Measurements from ENCODE around the gene NOTCH3. TPM values are rescaled to one million over a fixed set of nuclear protein-coding genes. Genes with fewer than 3 reads are reported as not detected.

NOTCH3 gene
- total RNA-seq, 4 donors from 2014 or later: 19.9 to 78.7 (median 49.1) TPM

DNA sequence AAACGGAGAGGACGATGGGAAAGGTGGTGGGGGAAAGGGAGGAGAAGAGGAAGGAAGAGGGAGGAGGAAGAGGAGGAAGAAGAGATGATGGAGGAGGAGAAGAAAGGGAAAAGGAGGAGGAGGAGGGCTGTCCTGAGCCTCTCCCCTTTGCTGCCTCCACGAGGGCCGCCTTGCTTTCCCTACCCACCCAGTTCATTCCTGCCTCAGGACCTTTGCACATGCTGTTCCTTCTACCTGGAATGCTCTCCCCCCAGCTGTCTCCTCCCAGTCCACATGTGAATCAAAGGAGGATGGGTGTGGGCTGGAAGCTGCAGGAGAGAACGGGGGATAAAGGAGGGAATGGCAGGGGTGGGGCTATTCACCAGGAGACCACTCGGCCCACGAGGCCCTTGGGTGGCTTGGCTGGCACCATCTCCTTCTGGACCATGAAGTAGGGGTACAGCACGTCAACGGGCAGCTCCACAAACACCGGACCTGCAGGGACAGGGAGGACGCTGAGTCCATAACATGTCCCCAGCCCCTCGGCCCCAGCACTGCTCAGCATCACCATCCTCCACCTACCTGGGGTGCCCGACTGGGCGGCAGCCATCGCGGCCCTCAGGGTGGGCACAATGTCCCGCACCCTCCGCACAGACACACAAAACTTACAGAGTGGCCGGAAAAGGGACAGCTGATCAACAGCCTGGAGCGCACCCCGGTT, 78.3 kb downstream of the NOTCH3 start:
- Histone ChIP-seq H3K36me3 (peaks cover 32 to 60% (median 58%) of the 10 kb centered on the region in 4 donors), H3K9me3 (no peaks in the 10 kb centered on the region), H3K27ac (replicated peaks in 1 of 4) (peak overlapping the region in 1 of 4 donors; percentile 94), H3K4me1 (peaks cover 19 to 30% (median 29%) of the 10 kb centered on the region in 4 donors), H3K27me3 (no peaks in the 10 kb centered on the region), H3K4me3 (no peak overlapping the region)
- intact Hi-C loops (cut with DNase I): no loop called here
- TF ChIP-seq, protein P1, sequence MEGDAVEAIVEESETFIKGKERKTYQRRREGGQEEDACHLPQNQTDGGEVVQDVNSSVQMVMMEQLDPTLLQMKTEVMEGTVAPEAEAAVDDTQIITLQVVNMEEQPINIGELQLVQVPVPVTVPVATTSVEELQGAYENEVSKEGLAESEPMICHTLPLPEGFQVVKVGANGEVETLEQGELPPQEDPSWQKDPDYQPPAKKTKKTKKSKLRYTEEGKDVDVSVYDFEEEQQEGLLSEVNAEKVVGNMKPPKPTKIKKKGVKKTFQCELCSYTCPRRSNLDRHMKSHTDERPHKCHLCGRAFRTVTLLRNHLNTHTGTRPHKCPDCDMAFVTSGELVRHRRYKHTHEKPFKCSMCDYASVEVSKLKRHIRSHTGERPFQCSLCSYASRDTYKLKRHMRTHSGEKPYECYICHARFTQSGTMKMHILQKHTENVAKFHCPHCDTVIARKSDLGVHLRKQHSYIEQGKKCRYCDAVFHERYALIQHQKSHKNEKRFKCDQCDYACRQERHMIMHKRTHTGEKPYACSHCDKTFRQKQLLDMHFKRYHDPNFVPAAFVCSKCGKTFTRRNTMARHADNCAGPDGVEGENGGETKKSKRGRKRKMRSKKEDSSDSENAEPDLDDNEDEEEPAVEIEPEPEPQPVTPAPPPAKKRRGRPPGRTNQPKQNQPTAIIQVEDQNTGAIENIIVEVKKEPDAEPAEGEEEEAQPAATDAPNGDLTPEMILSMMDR (IDR thresholded peaks at IDR 0.05): no peak
- TF ChIP-seq POLR2A (IDR thresholded peaks at IDR 0.05; ENCODE audit: low read depth) (no peak), POLR2AphosphoS5 (IDR thresholded peaks at IDR 0.05) (no peak)
- DNase-seq (ENCODE audit: extremely low spot score): no peak
- 94% methylated on average over 21 of the region's 21 CpGs for WGBS

DNA sequence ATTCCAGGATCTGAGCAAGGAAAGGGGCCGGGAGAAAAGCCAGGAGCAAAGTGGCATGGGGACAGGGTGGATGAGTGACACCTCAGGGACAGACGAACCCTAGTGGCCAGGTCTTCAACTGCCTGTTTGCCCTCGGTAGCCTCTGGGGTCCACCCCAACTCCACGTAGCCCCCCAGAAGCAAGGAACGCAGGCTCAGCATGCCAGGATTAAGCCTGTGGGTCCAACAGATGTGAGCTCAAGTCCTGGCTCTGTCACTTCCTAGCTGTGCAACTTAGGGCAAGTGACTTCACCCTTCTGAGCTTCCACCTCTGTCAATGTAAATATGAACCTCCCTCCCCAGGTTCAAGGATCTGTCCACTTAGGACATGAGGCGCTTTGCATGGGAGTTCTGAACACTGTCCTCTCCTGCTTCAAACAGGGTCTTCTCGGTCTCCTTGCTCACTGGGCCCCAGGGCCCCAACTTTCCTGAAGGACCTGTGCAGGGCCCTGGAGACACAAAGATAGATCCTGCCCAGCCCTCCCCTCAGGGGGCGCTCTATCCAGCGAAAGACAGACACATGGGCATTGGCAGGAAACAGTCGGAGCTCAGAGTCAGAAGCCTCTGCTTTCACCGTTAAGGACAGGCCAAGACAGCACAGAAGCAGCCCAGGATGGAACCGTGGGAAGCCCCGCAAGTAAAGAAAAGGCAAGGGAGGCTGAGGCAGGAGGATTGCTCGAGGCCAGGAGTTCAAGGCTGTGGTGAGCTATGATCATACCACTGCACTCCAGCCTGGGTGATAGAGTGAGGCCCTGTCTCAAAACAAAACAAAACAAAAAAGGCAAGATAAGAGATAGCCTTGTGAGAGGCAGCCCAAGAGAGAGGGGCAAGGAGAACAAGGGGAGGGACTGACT, 80.4 kb downstream of the NOTCH3 start:
- Histone ChIP-seq H3K4me3 (no peak overlapping the region), H3K27me3 (no peaks in the 10 kb centered on the region), H3K9me3 (no peaks in the 10 kb centered on the region), H3K36me3 (peaks cover 50 to 81% (median 79%) of the 10 kb centered on the region in 4 donors), H3K27ac (replicated peaks in 1 of 4) (no peak overlapping the region), H3K4me1 (peaks cover 23 to 32% (median 30%) of the 10 kb centered on the region in 4 donors)
- WGBS: 90% methylated on average over 14 of the region's 14 CpGs
- TF ChIP-seq EP300 (IDR thresholded peaks at IDR 0.05) (no peak), POLR2A (IDR thresholded peaks at IDR 0.05; ENCODE audit: low read depth) (no peak), POLR2AphosphoS5 (IDR thresholded peaks at IDR 0.05) (no peak)
- TF ChIP-seq, protein P1 (IDR thresholded peaks at IDR 0.05): no peak
- DNase-seq (ENCODE audit: extremely low spot score): no peak
- intact Hi-C loops (cut with DNase I): no loop called here

DNA sequence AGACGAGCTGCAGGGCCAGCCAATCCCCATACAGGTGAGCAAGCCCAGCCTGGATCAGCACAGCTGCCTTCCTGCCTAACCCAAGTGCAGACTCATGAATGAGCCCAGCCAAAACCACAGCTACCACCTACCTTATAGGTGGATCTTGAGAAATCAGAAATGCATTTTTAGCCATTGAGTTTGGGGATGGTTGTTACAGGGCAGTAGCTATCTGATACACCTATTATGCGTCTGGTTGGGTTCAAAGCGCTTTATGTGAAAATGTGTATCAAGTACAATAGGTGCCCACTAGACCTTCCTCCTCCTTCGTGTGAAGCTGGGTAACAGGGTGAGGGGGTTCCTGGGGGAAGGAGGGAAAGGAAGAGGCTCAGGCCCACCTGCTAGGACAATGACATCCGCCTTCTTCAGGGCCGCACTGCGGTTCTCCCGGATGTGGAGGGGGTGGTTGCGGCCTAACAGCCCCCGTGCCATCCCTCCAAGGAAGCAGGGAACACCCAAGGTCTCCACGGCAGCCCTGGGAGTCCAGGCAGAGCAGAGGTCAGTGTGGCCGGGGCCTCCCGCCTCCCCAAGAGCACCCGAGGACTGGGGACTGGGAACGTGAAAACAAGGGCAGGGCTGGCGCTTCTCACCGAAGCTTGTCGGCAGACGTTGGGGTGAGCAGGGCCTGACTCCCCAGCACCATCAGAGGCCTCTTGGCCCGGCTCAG, 81.9 kb downstream of the NOTCH3 start:
- intact Hi-C loops (cut with DNase I): no loop called here
- Histone ChIP-seq H3K27me3 (no peaks in the 10 kb centered on the region), H3K27ac (replicated peaks in 1 of 4) (no peak overlapping the region), H3K9me3 (no peaks in the 10 kb centered on the region), H3K36me3 (peaks cover 54 to 96% (median 89%) of the 10 kb centered on the region in 4 donors), H3K4me3 (no peak overlapping the region), H3K4me1 (peaks cover 22 to 34% (median 33%) of the 10 kb centered on the region in 4 donors)
- 94% methylated on average over 20 of the region's 20 CpGs for WGBS
- DNase-seq (ENCODE audit: extremely low spot score): no peak
- TF ChIP-seq POLR2A (IDR thresholded peaks at IDR 0.05; ENCODE audit: low read depth): no peak

DNA sequence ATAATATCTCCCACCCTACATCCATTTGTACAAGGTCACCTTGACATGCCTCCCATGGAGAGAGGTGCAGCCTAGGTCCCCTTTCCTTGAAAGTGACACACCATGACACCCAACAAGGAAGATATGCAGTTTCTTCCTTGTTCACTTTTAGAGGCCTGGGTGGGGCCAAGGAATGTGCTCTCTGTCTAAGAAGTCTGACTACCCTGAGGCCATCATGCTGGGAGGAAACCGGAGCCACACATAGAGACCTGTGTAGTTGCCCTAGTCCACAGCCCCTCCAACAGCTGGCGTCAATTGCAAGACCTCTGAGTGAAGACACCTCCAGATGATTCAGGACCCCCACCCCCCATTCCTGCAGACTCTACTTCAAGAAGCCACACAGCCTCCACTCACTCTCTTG, 82.5 kb downstream of the NOTCH3 start:
- no peak overlapping the region for H3K4me3 ChIP-seq
- intact Hi-C loops (cut with DNase I): no loop called here
- no peaks in the 10 kb centered on the region for H3K9me3 ChIP-seq
- TF ChIP-seq, protein P1 (IDR thresholded peaks at IDR 0.05): no peak
- TF ChIP-seq POLR2AphosphoS5 (IDR thresholded peaks at IDR 0.05) (no peak), EP300 (IDR thresholded peaks at IDR 0.05) (no peak), POLR2A (IDR thresholded peaks at IDR 0.05; ENCODE audit: low read depth) (no peak)
- WGBS: 94% methylated on average over 2 of the region's 2 CpGs
- DNase-seq (ENCODE audit: extremely low spot score): no peak
- no peak overlapping the region for H3K27ac ChIP-seq (replicated peaks in 1 of 4)
- H3K4me1 ChIP-seq: peaks cover 20 to 28% (median 27%) of the 10 kb centered on the region in 4 donors
- no peaks in the 10 kb centered on the region for H3K27me3 ChIP-seq
- H3K36me3 ChIP-seq: peaks cover 59 to 100% (median 95%) of the 10 kb centered on the region in 4 donors

Data from esophagus muscularis mucosa (tissue), 4 donors.